ELF-1 (cell line): ENCODE measurements around the gene CRADD.

ENCODE experiments used
- DNase-seq: peaks from one replicate; pipeline ENCODE4 v3.0.0-alpha.2; 2016; ENCODE audit warnings: low read depth, low spot score

The CRADD gene

DNA sequence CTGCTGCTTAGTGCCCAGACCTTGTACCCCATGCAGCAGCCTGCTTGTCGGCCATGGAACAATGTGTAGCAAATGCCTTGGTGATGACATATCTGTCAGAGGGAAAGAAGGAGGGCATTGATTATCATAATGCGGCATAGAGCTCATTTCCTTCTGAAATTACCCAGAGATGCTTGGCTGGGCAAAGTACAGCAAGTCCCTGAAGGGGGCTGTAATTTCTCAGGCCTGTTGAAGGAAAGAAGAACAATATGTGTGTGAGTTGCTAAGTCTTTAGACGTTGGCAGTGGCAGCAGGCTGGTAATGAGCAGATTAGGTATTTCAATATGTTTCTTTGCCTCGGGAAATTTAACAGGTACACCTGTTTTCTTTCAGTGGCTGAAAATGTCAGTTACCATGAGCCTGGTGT is 128.6 kb downstream of the CRADD start:
- no peak for DNase-seq

DNA sequence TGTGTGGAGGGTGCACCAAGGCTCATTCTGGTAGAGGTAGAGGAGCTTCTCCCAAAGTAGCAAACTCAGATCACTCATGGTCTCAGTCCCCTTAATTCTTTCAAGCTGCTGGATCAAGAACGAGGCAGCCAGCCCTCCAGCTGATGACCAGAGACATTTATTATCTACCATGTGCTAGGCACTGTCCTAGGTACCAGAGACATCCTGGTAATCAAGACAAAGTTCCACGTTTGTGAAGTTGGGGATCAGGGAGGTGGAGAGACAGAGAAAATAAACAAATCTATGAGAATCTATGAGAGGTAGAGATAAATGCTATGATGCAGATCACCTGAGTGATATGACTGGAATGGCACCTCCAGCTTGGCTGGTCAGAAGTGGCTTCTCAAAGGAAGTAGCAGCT is 130.2 kb downstream of the CRADD start:
- DNase-seq: no peak

DNA sequence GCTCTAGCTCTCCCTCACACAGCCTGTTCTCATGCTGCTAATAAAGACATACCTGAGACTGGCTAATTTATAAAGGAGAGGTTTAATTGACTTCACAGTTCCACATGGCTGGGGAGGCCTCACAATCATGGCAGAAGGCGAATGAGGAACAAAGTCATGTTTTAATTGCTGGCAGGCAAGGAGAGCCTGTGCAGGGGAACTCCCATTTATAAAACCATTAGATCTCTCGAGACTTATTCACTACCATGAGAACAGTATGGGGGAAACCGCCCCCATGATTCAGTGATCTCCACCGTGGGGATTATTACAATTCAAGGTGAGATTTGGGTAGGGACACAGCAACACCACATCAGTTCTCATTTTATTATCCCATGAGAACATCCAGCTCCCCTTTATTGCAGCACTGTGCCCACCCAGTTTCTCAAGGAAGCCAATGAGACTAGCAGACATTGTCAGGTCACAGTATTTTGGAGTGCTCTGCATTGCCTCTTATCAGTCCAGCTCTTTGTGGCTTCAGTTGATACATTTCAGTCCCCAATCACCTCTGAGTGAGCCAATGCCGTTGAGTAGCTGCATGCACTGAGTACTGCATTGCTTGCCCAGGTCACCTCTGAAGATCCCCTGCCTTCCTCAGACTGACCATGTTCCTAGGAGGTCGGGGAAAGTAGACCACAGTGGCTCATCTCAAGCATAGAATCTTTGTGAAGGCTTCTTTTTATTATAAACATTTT is 131.2 kb downstream of the CRADD start:
- DNase-seq: no peak

DNA sequence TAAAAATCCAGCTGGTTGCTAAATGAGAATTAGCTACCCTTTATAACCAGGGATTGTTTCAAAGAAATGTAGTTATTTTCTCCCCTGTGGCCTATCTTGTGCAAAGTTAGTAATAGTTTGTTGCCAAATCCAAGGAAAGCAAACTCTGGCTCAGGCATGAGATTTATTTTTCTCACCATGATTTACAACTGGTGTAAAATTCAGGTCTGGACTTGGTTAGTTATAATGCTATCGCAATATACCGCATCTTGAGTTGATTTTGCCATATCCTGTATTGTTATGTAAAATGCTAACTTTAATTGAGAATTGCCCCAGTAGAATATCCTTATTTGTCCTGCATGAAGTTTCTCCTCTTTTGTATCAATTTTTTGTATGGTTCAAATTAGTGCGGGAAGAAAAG is 135.5 kb downstream of the CRADD start:
- no peak for DNase-seq

DNA sequence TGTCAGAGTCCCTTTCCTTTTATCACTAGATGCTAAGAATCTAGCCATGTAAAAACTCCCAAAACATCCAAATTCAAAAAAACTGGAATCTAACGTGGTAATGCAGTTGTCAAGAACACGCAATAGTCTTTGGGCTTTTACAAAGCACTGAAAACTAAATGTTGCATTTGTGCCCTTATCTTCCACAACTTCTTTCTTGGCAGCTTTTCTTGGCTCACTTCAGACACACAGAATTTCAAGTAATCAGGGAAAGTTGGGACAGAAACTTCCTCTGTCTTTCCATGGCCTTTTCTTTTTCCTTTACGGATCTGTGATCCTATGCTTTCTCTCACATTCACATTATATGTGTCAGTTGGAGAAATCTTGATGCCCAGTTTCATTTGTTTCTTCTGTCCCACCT is 136.0 kb downstream of the CRADD start:
- DNase-seq: no peak

DNA sequence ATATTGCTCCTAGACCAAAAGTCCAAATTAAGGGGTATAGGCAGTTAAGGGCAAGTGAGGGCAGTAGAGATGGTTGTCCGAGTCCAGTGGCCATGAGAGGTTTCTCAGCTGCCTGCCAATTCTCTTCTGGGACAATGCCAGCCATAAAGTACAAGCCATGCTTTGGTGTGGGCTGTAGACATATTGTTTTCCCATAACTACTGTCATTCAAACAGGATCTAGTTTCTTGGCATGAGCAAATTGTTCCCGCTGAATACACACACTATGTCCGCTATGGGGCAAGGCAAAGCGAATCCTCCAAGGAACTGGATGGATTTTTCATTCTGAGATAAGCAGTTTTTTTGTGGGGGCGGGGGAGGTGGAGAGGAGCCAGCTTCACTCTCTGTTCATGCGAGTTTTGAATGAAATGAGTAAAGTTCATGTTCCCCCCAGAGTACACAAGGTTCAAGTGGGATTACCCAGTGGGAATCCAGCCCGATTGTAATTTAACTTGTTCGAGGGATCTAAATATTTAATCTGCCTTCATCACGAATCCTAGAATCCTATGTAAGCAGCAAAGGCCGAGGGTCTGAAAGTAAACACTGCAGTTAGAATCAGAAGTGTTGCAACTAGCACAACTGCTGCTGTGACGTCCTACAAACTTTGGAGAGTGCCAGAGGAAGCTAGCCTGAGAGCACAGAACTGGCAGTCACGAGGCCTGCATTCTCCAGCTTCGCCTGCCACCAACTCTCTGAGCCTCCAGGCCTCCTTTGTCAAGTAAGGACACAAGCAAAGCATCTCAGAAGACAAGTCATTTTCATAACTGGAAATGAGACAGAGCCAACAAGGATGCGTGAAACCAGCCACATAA is 137.0 kb downstream of the CRADD start:
- DNase-seq: no peak

DNA sequence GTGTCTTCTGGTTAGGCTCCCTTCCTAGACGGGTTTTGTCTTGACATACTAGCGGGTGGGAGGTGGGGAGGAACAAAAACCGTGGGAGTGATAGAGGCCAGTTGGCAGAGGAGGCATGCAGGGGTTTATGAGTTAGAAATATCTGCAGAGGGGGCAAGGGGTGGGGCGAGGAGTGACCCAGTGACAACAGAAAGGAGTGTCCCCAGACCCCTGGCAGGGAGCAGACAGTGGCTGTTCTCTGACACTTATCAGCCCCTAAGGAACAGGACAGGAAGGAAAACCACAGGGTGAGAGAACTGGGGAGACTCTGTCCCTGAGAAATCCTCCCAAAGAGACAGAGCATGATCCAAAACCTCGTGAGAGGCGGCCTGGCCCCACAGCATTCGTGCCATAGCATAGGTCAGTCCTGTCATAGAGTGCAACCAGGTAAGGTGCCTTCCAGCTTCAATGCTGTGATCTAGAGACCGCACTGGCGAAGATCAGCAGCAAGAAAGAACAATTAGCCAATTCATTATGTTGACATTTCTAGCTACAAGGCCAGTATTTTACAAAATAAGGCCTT is 141.4 kb downstream of the CRADD start:
- DNase-seq: no peak

DNA sequence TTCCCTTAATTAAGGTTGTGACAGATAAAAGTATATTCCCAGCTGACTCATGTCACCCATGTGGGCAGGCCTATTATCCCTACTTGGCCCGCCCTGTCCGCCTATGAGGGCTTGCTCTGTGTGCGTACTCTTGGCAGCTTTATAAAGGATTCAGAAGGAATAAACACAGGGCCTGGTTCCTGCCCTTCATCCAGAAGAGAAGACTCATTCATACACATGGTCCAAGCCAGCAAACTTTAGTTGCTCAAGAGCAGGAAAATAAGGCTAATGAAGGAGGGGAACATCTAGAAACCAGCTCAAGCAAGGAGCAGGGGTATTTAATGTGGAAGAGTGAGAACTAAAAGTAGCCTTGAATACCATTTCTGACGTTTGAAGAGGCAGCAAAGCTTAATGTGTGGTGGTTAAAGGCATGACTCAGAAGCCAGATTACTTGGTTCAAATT is 141.9 kb downstream of the CRADD start:
- no peak for DNase-seq

DNA sequence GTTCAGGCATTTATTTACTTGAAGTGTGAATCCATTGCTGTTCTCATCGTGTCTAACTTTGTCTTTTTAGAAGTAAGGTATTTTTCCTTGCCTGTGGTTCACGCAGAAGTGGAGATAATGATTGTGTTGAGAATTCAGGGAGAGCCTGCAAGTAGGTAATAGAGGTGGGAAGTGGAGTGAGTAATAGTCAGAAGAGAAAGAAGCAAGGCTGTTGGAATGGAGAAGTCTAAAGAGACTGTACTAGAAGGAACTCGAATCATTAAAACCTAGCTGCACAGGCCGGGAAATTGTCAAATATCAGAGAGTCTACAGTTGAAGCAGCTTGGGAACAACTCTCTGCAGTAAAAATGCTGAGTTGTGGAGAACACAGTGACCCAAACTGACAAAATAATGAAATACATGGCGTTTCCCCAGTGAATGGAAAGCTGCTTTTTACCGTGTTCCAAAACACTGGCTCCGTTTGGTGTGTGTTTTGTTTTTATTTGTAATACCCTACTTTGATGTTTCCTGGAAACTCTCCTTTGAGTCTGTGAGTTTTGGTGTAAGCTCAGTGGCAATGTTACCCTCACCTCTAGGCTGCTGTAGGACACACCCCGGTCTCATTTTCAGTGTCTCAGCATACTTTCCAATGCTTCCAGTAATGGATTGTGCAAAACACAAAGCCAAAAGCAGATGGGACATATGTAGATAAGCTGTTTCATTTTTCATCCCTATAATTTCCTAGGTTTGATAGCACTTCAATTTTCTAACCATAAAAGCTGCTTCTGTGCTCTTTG is 146.6 kb downstream of the CRADD start:
- no peak for DNase-seq

DNA sequence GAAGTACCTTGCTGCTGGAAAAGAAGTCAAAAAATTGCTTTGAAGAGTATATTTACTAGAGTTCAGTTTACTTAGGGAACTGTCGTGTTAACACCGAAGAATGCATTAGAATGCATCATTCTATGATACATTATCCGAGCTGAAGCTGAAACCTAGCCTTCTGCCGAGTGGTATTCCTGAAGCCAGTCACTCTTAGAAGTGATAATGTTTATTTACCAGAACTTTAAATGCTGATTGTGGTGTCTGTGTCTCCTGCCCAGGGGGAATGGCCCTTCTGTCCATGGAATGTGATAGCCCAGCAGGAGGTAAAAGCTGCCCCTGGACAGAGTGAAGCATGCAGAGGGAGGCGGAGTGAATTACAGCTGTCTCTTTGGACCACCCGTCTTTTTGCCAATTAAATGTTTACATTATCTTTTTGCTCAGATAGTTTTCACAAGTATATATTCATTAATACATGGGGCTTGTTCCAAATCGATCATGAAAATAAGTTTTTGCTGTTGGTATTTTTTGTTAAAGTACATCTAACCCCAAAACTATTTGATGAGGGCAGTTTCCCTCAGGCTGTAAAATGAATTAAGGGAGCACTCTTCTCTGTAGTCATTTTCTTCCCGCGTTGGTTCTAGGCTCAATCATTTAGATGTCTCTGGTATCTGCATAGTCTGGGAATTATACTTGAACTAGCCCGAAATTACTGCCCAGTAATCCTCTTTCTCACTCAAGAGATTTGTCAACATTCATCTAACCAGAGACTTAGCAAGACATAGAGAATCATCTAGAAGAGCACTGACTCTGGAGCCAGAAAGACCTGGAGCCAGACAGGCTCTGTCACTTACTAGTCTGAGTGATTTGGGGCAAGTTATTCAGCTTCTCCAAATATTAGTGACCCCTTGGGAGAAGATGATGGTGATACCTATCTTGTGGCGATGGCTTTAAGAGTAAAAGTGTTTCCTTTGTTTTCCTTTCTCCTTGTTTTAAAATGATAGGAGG is 147.6 kb downstream of the CRADD start:
- DNase-seq: peak; percentile 93

DNA sequence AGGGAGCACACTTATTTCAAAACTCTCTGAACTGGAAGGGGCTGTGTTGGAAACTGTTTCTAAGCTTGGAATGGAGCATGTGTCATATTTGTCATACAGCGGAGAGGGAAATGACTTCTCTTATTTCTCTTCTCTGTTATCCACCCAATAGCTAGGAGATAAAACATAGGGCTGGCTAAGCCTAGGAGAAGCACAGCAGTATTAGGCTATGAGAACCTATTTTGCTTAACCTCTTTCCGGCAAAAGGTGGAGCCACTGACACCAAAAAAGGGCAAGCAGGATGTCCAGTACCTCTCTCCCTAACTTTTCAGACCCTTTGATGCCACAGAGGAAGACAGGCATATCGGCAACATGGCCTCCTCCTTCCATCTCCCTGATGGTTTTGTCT is 148.3 kb downstream of the CRADD start:
- peak; percentile 51 for DNase-seq

DNA sequence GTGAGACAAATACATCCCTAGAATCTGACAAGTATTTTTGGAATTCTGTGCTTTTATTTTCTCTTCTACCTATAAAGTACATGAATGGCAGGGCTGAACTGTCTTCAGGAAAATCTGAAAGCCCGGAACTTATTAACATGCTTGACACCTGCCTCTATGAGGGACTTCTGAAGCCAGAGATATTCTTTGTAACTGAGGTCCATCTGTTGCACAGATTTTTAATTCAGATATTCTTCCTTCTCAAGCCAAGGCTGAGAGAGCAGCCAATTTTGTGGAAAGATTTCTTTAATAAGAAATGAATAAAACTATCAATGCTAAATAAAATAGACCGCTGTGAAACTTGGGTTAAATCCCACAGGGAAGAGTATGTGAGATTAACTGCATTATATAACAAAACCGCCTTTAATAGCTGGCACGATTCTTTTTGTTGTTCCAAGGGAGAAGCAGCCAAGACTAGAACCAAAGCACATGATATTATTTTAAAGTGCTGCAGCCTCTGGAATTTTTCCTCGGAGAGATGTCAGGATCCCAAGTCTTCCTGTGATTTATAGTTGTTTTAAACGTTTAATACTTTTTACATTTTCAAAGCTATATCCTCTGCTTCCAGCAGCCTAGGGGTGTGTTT is 148.9 kb downstream of the CRADD start:
- no peak for DNase-seq

DNA sequence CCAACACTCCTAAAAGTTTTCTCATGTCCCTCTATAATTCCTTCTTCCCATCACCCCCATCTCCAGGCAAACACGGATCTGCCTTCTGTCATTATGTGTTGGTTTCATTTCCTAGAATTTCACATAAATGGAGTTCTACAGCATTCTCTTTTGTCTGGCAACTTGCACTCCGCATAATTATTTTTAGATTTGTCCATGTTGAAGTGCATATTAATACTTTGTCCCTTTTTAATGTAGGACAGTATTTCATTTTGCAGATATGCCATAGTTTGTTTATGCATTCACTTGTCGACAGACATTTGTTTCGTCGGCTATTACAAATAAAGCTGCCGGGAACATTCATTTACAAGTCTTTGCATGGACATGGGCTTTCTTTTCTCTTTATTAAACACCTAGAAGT is 150.0 kb downstream of the CRADD start:
- no peak for DNase-seq

DNA sequence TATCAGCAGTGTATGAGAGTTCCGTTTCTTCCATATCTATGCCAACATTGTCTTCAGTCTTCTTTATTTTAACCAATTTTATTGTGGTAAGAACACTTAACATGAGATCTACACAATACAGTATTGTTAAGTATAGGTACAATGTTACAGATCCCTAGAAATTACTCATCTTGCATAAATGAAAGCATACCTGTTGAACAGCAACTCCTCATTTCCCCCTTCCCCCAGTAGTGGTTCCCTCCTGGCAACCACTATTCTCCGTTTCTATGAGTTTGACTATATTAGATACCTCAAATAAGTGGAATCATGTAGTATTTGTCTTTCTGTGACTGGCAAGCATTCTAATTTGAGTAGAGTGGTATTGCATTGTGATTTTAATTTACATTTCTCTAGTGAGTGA is 150.5 kb downstream of the CRADD start:
- DNase-seq: no peak

DNA sequence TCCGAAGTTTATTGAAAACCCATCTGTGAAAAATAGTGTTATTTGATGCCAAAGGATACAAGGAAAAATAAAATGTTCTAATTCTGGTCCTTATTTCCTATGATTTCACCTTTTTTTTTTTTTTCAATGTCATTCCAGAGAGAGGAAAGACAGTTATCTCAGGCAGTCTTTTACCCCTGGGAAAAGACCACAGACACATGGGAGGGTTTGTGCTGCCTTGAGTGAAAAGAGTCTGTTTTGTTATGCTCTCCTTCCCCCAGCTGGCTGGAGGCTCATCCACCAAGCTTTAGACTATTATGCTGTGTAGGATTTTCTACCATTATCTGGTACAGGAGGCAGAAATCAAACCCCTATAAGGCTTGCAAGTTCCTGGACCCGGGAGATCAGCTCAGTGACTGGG is 151.8 kb downstream of the CRADD start:
- no peak for DNase-seq

DNA sequence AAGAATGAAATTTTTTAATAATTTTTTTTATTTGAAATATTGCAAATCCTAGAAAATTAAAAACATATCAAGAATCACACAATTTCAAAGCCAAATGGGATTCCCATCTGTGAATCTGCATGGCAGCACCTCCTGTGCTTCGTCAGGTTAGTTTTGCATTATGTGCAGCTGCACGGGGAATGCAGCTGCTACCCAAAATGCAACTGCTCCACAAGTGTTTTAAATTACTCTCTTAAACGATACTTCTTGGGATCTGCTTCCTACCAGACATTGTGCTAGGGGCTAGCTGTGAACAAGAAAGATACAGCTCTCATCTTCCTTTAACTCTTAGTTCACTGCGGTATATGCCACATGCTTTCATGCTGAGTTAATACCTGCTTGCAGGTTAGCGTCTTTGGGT is 154.2 kb downstream of the CRADD start:
- no peak for DNase-seq

DNA sequence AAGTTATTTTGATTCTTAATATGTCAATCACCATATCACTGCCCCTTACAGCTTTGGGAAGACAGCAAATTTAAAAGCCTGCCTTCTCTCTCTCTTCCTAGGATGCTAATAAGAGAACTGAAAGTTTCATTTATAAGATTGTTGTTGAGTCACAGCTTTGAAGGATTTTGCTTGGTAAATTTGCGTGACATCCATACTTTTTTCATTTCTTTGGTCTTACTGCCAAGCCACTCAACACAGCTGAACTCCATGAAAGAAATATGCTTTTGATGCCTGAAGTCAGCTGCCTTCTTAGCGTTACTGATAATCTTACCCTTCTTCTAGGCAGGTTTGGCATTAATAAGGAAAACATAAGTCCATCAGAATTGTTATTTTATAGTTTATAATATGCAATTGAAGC is 155.0 kb downstream of the CRADD start:
- DNase-seq: no peak

DNA sequence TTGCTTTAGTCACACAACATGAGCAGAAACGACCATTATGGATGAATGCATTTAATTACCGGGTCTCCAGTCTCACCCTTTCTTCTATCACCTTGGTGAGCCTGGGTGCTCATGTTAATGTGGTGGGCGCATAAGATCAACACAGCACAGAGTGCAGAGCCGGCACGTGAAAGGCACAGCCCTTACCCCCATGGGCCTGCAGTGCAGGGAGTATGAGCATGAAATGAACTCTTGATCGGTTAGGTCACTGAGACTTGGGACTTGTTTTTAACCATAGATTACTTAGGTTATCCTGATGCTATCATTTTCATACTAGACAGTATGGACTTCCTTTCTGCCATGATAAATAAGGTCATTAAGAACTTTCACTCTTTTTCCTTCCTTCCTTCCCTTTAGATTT is 156.8 kb downstream of the CRADD start:
- no peak for DNase-seq

DNA sequence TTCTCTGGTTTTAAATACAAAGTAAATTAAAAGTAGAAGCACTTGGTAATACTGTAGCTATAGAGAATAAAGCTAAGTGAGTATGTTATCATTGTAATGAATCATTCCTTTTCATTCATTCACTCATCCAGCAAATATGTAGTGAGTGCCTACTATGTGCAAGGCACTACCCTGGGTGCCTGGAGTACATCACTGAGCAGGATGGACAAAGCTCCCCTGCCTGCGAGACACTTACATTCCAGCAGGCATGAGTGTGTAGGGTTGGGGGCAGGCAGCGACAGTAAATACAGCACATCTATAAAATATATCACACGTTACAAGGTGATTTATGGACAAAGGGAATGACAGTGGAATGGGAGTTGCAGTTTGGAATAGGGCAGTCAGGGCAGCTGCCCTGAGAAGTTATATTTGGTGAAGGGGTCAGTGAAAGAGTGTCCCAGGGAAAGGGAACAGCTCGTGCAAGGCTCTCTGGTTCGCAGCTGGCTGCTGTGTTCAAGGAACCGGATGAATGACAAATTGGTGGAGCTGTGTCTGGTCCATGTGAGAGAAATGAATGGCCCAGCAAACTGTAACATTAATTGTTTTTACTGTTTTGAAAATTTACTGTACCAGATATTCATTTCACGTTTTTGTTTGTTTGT is 159.6 kb downstream of the CRADD start:
- DNase-seq: no peak

DNA sequence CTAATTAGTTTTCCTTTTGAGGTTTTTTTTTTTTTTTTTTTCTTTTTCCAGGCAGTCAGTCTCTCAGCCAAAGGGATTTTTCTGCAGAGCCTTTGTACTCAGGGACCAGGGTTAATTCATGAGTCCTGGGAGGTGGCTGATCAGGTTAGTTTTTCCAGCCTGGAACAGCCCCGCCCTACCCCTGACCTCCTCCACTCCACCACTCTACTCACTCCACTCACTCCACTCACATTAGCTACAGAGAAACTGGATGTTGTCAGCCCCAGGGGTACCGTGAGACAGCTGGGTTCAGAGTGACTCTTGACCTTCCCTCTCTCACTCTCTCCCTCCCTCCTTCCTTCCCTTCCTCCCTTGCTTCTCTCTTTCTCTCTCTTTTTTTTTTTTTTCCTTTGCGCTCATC is 161.0 kb downstream of the CRADD start:
- peak; percentile 34 for DNase-seq
